Activated naive CD8-positive, alpha-beta T cell treated with anti-CD3 and anti-CD28 coated beads, Interleukin-2, amount 50 U/mL, for 16 hours (primary cell): ENCODE results near the gene CASP6.

Experiments
- DNase-seq: peaks from one replicate; pipeline ENCODE4 v3.0.0-alpha.2; 2020; ENCODE audit warnings: low read depth, low spot score

Gene CASP6

DNA sequence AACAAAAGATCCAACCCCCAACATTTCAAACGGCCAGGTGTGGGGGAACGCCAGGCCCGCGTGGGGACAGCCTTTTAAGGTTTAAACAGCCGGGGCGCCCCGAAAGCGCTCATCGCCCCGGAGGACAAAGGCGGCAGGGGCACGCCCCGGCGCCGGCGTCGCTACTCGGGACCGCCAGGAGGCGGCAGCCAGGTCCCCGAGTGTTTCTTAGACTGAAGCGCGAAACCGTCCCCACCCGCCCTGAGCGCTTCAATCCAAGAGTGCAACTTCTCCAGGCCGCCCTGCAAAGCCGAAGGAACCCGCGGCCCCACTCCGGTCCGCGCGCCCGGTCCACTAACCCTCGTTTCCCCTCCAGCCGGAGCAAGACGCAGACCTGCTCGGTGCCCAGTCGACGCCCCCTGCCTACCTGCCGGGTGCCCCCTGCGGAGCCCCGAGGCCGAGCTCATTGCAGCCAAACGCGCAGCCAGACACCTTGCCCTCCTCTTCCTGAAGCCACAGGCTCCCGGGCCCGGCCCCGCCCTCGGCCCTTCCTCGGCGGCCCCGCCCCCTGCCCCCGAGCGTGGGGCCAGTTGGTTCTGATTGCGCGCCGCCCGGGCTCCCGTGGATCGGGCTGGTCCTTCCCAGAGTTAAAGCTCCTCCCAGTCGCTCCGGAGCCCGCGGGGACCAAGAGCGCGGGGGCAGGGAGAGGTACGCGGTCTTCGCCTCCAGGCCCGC is at the start of gene CASP6:
CASP6 (minus strand) TSS at position 496 of the 714 bp plus-strand sequence; CDS start at position 446, 50 bp downstream.
- peak; percentile 37 for DNase-seq

DNA sequence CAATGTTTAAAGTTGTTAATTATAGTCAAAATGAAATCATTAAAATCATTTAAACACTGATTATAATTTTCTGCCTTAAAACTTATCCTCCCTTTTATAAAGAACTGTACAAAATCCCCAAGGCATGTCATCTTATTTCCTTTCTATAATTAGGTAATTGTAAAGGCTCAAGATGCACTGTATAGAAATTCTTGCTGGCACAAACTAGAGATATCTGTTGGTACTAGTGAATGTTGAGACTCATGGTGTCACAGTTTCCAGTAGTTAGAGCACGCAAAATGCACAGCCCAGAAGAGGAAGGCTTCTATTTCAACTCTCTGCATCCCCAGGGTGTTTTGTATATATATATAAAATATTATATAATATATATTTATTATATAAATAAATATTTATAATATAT is 49.3 kb upstream of the CASP6 start:
- no peak for DNase-seq

DNA sequence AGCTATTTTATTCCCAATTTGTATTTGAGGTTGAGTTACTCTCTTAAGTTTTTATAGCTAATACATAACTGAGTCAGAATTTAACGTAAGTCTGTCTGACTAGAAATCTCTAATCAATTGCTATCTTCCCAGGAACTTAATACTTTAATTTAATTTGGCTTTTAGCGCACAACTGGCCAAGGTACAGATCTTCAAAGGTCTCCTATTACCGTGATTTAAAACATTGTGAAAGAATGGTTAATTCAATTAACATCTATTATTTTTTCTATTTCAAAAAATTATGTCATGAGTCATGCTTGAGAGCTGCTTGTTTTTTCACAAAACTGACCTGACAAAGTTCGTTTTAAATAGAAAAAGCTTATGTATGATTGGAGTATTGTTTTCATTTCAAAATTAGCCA is 48.6 kb upstream of the CASP6 start:
- DNase-seq = no peak

DNA sequence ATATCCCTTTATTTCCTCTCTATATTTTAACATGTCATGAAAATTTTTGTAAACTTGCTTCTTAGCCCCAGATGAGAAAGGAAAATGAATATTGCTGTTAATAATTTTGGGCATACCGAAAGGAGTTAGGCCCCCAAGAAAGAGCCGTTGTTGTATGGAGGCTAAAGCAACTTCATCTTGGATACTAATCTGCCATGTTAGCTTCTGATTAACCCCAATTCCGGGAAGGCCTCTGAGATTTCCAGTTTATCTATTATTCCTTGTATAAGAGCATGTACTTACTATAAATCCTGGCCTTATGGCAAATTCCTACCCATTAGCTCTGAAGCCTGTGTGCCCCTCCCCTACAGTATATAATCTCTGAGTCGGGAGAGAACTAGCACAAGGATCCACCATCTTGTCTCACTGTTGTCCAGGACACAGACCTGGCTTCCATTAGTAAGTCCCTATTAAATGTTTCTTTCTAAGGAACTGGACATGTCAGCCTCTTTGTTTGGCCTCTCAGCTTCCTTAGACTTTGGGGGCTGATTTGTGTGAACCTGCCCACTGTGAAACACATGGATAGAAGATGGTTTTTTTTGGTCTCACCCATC is 47.5 kb upstream of the CASP6 start:
- DNase-seq = no peak

DNA sequence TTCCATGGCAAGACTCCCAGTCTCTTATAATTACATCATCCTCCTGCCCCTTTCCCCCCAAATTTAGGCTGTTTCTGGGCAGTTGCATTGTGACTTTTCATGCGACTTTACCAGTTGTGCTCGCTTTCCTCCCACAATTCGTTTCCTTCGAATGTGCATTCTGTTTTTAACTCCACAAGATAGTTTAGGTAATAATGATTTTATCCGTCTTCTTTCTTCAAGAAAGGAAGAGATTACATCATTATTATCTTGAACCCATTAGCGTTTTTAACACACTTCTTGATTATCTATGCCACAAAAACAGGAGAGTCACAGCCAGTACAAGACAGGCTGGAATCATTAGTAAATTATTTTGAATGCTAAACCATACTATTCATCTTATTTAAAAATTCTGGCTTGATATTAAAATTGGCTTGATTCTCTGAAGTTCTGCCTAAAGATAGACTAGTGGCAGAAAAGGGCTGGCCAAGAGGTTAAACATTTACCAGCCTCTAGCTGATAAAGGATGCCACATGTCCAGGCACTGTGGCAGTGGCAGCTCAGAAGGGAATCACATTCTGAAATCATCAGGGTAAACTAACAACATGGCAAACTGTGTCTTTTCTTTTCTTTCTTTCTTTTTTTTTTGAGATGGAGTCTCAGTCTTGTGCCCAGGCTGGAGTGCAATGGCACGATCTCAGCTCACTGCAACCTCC is 46.3 kb upstream of the CASP6 start:
- no peak for DNase-seq

DNA sequence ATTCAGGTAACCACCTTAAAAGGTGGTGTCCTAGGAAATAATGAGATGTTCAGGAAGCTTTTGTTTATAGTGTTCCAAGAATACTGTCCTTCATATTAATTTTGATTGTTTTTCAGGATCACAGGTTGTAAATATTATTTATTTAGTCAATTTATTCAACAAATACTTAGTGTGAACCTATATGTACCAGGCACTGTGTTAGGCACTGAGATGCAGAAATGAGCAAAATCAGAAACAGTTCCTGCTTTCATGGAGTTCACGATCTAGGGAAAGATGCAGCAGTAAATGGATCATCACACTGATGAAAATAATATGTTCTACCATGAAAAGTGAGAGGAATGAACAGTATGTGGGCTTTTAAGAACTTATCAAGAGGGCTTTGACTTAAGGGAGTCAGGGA is 44.9 kb upstream of the CASP6 start:
- no peak for DNase-seq

DNA sequence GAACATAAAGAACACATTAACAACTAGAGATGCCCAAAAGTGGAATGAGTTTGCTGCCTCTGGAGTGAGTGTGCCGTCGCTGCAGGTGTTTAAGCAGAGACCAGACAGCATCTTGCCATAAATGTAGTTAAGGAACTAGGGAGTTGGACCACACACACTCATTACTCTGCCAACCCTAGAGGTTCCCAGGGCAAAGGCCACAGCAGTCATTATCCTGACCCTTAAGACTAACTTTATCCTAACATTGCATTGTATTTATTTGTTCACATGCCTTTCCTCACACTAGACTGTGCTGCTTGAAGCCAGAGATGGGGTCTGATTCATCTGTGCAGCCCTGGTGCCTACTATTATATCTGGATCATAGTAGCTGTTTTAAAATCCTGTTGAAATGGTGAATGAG is 43.5 kb upstream of the CASP6 start:
- no peak for DNase-seq

DNA sequence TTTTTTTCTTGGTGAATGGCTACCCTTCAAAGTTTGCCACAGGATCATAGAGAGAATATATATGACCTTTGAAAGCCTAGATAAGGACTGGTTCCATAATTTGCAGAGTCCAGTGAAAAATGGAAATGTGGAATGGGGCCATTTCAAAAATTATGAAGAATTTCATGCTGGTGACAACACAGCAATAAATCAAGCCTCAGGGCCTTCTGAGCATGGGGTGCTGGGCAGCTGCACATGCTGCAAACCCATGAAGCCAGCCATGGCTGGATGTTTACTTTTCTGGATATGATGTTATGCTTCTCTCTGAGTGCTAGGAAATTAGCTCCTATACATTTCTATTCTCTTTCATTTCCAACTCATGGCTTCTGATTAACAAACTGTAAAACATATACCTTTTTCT is 42.6 kb upstream of the CASP6 start:
- DNase-seq = no peak

DNA sequence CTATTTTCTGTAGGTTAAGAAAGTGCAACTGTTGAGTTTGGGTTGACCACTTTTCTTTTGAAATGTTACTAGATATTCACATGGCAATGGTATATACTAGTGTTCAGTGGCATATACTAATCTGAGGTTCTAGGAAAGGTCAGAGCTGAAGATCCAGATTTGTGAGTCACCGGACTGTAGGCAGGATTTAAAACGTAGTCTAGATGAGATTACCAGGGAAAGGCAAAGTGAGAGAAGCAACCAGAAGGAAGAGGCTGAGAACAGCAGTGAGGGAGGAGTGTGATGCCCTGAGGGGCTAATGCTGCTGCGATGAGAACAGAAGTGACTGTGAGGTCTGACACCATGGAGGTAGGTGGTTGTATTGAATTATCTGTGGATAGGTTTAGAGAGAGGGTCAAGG is 36.3 kb upstream of the CASP6 start:
- DNase-seq = no peak

DNA sequence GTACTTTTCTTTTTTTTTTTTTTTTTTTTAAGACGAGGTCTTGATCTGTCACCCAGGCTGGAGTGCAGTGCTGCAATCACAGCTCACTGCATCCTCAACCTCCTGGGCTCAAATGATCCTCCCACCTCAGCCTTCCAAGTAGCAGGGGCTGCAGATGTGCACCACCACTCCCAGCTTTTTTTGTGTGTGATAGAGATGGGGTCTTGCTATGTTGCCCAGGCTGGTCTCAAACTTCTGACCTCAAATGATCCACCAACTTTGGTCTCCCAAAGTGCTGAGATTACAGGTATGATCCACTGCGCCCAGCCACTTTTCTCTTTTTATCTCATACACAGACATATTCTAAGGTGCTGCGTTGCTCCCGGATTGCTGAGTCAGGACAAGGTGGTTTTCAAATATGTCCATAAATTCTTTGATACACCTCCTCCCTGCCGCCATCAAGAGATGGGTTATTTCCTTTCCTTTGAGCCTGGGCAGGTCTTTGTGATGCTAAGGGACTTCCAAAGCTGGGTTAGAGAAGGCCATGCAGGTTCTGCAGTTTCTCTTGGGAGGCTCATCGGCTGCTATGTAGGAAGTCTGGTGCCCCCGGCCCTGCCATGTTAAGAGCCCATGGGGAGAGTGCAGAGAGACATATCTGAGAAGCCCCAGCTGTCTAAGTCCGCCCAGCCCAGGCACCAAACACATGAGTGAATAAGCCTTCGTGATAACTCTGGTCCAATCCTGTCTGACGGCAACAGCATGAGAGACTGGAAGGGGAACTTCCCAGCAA is 35.0 kb upstream of the CASP6 start:
- DNase-seq = no peak

DNA sequence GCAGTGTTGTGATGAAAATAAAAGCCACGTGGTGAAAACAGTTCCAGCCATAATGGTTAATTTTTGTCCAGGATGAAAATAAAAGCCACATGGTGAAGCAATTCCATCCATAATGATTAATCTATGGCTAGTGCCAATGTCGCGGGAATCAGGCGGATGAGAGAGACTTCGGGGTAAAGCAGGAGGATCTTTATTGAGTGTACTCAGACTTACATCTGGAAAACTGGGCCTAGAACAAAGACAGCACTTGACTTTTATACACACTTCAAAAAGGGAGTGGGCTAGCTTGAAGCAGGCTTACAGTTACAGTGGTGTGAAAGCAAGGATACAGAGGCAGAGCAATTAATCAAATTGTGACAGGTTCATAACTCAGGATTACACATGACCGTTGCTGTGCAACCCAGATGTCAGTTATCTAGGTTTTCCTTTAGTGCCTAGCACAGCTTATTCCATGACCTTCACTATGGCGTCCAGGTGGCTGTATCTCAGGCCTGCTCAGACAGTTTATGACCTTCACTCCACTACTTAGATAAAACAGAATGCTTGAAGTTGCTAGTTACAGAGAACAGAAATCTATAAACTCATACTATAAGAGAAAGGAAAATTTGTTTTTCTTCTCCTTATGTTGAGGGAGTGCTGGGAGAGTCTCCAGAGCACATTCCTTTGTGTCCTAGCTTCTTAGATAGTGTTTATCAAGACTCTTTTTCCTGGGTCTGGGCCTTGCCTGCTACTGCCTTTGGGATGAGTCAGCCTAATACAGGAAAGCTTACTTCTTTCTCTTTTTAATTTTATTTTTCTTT is 32.5 kb upstream of the CASP6 start:
- no peak for DNase-seq

DNA sequence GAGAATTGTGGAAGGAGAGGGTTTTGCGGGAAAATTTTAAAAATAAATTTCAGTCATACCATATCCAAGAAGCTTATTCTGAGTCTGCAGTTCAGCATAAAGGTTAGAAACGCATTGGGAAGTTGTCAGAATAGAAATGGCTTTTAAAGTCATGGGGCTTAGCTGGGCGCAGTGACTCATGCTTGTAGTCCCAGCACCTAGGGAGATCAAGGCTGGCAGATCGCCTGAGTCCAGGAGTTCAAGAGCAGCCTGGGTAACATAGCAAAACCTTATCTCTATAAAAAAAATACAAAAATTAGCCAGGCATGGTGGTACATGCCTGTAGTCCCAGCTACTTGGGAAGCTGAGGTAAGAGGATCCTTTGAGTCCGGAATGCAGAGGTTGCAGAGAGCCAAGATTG is 30.5 kb upstream of the CASP6 start:
- DNase-seq = no peak

DNA sequence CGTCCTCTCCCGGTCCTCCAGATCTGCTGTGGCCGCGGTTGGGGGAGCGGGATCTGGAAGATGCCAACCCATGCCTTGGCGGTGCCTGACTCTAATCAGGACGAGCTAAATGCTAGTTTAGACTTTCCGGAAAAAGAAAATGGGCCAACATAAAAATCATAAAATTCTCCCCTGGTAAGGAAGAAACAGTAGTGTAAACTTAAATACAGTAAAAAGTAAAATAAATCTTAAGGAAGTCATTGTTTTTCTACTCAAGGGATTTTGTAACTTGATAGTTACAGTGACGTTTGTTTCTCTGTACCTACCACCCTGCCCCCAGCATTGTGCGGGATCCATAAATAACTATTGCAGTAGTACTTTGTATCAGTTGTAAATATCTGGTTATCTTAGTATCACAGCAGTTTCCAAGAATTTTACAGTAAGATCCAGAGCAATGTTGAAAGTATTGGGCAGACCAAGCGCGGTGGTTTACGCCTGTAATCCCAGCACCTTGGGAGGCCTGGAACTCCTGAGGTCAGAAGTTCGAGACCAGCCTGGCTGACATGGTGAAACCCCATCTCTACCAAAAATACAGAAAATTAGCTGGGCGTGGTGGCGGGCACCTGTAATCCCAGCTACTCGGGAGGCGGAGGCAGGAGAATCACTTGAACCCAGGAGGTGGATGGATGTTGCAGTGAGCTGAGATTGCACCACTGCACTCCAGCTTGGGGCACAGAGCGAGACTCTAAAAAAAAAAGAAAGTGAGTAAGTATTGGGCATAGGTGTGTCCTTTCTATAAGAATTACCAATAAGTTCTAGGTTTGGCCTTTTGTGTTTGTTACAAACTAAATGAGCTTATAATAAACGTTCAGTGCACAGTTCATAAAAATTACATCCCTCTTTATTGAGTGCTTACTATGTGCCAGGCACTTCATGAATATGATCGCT is 27.6 kb upstream of the CASP6 start:
- DNase-seq = no peak

DNA sequence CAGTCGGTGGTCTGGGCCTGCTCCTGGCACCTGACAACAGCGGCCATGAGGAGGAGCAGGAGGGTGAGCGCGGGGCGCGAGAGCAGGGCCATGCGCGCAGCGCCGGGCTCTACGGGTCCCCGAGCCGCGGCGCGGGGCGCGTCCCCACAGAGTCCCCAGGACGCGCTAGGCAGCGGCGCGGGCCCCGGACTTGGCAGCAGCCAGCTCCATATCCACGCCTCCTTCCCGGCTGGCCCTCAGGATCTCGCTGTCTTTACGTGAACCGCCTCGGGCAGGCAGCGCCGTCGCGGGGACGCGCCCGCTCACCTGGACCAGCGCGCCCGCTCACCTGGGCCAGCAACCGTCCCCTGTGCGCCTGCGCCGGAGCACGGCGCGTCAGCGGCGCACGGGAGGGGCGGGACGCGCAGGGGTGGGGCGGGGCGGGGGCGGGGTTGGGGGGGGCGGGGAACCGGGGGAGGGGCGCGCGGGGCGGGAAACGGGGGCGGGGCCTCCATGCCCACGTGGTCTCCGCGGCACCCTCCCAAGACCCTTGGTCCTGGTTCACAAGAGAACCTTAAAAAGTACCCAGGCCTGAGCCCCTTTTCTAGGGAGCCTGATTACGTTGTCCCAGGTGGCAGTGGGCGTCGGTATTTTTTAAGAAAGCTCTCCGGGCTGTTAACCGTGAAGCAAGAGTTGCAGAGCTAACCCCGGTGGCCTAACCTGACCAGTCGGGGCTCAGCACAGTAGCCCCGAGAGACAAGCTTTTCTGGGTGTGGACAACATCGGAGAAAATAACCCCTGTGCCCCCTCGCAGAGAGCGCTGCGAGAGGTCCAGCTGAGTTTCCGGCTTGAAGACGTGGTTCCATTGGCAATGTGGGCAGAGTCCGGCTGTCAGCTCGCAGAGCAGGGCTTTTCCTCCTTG is 26.7 kb upstream of the CASP6 start, which contains the start of gene PLA2G12A:
PLA2G12A (minus strand) TSS at position 353 of the 901 bp plus-strand sequence; CDS start at position 92, 261 bp downstream.
- DNase-seq = peak; percentile 21

DNA sequence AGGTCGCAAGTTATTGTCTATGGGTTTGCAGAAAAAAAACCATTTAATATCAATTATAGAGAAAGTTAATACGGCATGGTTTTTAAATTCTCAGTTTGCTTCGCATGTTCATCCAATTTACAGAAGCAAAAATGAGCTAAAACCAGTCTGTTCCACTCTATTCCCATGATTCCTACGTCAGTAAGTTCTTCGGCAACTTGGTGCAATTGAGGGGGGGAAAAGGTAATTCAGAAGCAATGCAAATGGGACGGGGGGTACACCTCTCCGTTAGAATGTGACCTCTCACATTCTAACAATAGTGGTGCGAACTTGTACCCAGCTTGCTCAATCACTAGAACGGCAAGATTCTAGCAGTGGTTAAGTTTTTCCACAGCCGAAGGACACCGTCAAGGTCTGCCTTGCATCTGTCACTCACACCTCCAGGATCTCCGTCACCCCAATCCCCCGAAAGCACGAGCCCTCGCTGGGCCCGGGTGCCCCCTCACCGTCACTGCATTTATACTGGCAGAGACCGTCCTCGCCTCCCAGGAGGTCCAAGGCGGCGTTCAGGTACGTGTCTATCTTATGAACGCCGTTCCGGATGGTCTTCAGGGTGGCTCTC is 26.0 kb upstream of the CASP6 start:
- DNase-seq = no peak

DNA sequence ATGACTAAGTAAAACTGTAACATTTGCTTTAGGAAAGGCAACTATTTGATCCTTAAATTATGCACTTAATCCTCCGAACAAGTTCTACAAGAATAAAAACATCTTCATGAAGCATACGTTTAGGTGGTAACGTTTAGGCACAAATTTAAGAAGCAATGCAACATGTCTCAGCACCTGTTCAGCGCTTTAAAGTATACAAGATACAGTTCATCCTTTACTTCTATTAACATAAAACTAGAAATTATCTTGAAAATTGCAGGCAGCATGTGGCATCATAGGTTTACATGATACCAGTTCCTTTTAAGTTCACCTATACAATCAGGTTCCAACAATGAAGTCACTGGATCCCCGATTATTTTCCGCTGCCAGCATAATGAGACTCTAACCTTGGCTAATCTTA is 25.1 kb upstream of the CASP6 start:
- DNase-seq = no peak

DNA sequence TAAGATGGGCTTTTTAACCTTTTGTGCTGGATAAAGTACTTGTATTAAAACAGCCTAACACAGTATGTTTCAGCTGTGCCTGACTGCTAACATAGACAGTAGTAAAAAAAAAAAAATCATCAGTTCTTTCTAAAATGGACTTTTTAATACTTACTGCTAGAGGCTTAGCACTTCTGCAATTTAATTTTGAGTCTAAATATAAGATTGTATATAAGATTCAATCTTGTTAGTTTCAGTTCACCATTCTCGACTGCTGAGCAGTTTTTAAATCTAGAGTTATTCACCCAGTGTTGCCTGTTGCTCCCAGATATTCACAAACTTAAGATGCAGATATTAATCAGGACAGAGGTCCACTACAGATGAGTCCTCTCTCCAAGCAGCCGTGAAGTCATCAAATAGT is 19.9 kb upstream of the CASP6 start:
- DNase-seq = no peak

DNA sequence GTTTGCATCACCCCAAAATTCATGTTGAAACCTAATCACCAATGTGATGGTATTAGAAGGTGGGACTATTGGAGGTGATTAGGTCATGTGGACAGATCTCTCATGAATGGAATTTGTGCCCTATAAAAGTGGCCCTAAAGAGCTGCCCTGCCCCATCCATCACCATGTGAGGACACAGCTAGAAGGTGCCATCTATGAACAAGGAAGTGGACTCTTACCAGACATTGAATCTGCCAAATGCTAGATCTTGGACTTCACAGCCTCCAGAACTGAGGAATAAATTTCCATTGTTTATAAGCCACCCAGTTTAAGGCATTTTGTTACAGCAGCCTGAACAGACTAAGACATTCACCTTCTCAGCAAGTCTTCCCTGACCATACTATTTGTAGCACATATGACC is 19.1 kb upstream of the CASP6 start:
- no peak for DNase-seq

DNA sequence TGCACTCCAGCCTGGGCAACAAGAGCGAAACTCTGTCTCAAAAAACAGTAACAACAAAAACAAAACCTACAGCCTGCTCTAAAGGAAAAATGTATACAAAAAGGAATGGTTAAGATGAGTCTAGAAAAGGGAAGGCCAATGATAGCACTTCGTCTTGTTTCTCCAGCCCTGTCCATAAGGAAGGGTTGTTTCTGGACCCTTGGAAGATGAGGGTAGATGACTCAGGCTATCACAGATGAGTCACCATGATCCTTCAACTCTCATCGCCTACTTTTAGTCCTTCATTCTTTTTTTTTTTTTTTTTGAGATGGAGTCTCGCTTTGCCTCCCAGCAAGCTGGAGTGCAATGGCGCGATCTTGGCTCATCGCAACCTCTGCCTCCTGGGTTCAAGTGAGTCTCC is 17.8 kb upstream of the CASP6 start:
- DNase-seq = no peak
